GM12878 (cell line): ENCODE results near the gene MSL3. TPM values are rescaled to one million over a fixed set of nuclear protein-coding genes. Genes with fewer than 3 reads are reported as not detected.

Experiments used
- ATAC-seq: fragments of 200-7000 bp; cut with Tn5 transposase; 3 replicates; pipeline ENCODE4 v1.9.1; 2020; ENCODE audit warnings: mild to moderate bottlenecking, moderate library complexity
- BruUV-seq: library from RNA; stranded (reverse); fragments of 400-500 nt; replicated peaks from 2 replicates; lab custom pipeline; 2021; lab: Mats Ljungman, UMichigan
- CTCF ChIA-PET: fragments of 300-600 bp; sonication (Branson Sonifier 250); formaldehyde crosslinking; extraction: SDS; loops from one replicate; lab custom pipeline; 2021; ENCODE audit warnings: inconsistent platforms; lab: Yijun Ruan, JAX
- POLR2A ChIA-PET: fragments of 350-600 bp; formaldehyde crosslinking; extraction: SDS; loops from one replicate; lab custom pipeline; 2021; ENCODE audit warnings: inconsistent platforms; lab: Charles Lee
- RAD21 ChIA-PET: fragments of 300-600 bp; sonication (Branson Sonifier 250); formaldehyde crosslinking; loops from one replicate; lab custom pipeline; 2023; ENCODE audit warnings: antibody characterized with exemption; ENCODE audit not compliant: unreplicated experiment; lab: Charles Lee
- SMC1A ChIA-PET: fragments of 300-600 bp; sonication (Branson Sonifier 250); formaldehyde crosslinking; loops from one replicate; lab custom pipeline; 2023; ENCODE audit not compliant: unreplicated experiment, uncharacterized antibody; lab: Charles Lee
- DNase-seq: peaks from one replicate; pipeline ENCODE4 v3.0.0-alpha.2; 2011; ENCODE audit warnings: low read depth, low spot score
- FAIRE-seq: peaks from 3 replicates; lab custom pipeline; 2011; peaks lifted over from hg19 to GRCh38; lab: Jason Lieb, UNC
- H2AFZ ChIP-seq: 2 replicates; pipeline ENCODE4 v1.6.0; 2011; ENCODE audit warnings: low read depth, low read length, control low read depth; ENCODE audit not compliant: control insufficient read depth
- H3K27ac ChIP-seq: 2 replicates; pipeline ENCODE4 v1.5.1; 2011; ENCODE audit warnings: control low read depth; ENCODE audit not compliant: control insufficient read depth, insufficient read depth
- H3K27me3 ChIP-seq, 2 experiments: replicated peaks in 1 of 2; 2 replicates each; pipeline versions ENCODE4 v1.6.0 to v1.6.1; 2011; ENCODE audit warnings: low read length in 1 of 2; ENCODE audit not compliant: control insufficient read depth in 2 of 2, insufficient read depth in 2 of 2
- H3K36me3 ChIP-seq, 2 experiments: 2 replicates each; pipeline ENCODE4 v1.5.1; 2011; ENCODE audit warnings: low read length in 1 of 2; ENCODE audit not compliant: control insufficient read depth in 2 of 2, insufficient read depth in 2 of 2
- H3K4me1 ChIP-seq: 2 replicates; pipeline ENCODE4 v1.6.1; 2011; ENCODE audit warnings: mild to moderate bottlenecking, low read length, moderate library complexity, mixed read lengths; ENCODE audit not compliant: control insufficient read depth, insufficient read depth
- H3K4me2 ChIP-seq: 2 replicates; pipeline ENCODE4 v1.6.0; 2011; ENCODE audit warnings: control low read depth; ENCODE audit not compliant: control insufficient read depth, insufficient read depth
- H3K4me3 ChIP-seq: fragments of 200-600 bp; sonication (generic); 2 replicates; pipeline ENCODE4 v1.5.1; 2016
- H3K79me2 ChIP-seq: 2 replicates; pipeline ENCODE4 v1.6.0; 2011; ENCODE audit warnings: low read length; ENCODE audit not compliant: control insufficient read depth, insufficient read depth
- H3K9ac ChIP-seq: 2 replicates; pipeline ENCODE4 v1.8.0; 2011; ENCODE audit warnings: low read length, control low read depth, mixed read lengths; ENCODE audit not compliant: control insufficient read depth, insufficient read depth
- H3K9me3 ChIP-seq: replicated peaks from 3 replicates; pipeline ENCODE4 v1.5.1; 2011; ENCODE audit warnings: mild to moderate bottlenecking, low read length; ENCODE audit not compliant: control insufficient read depth, insufficient read depth
- H4K20me1 ChIP-seq: 2 replicates; pipeline ENCODE4 v1.6.0; 2011; ENCODE audit not compliant: control insufficient read depth, insufficient read depth
- ATF7 ChIP-seq: fragments of 450-650 bp; IDR thresholded peaks from 2 replicates; pipeline ENCODE4 v1.6.1; 2016; ENCODE audit warnings: low read depth, mild to moderate bottlenecking
- BCL11A ChIP-seq: IDR thresholded peaks from 2 replicates; pipeline ENCODE4 v1.6.1; 2011; ENCODE audit warnings: low read depth, low read length
- BCL3 ChIP-seq: IDR thresholded peaks from 2 replicates; pipeline ENCODE4 v1.6.1; 2011; ENCODE audit warnings: borderline replicate concordance, low read depth, mild to moderate bottlenecking, moderate library complexity, low read length; ENCODE audit not compliant: insufficient read depth, poor library complexity, severe bottlenecking
- BHLHE40 ChIP-seq, 2 experiments: fragments of 450-650 bp in 1 of 2; IDR thresholded peaks; 2 replicates each; pipeline ENCODE4 v1.6.1; 2011 to 2017; ENCODE audit warnings: low read depth in 2 of 2, borderline replicate concordance in 1 of 2, improper control_type of control experiment in 1 of 2, low read length in 1 of 2, mild to moderate bottlenecking in 1 of 2
- CHD1 ChIP-seq: IDR thresholded peaks from 2 replicates; pipeline ENCODE4 v1.6.1; 2012; ENCODE audit warnings: low read depth, low read length, improper control_type of control experiment
- CREB1 ChIP-seq: IDR thresholded peaks from 2 replicates; pipeline ENCODE4 v1.6.1; 2012; ENCODE audit warnings: low read depth, mild to moderate bottlenecking, inconsistent platforms
- DPF2 ChIP-seq: fragments of 450-650 bp; IDR thresholded peaks from 2 replicates; pipeline ENCODE4 v1.6.1; 2017; ENCODE audit warnings: mild to moderate bottlenecking
- EGR1 ChIP-seq, 2 experiments: IDR thresholded peaks; 1 replicate in 1 of 2; 2 replicates in 1 of 2; pipeline ENCODE4 v1.6.1; 2011 to 2012; ENCODE audit warnings: low read depth in 2 of 2, low read length in 2 of 2, borderline replicate concordance in 1 of 2, mild to moderate bottlenecking in 1 of 2, moderate library complexity in 1 of 2
- ELK1 ChIP-seq: IDR thresholded peaks from 2 replicates; pipeline ENCODE4 v1.6.1; 2012; ENCODE audit warnings: low read depth, low read length, improper control_type of control experiment
- IKZF2 ChIP-seq, 2 experiments: fragments of 450-650 bp; IDR thresholded peaks; 2 replicates each; pipeline ENCODE4 v1.6.1; 2017; ENCODE audit warnings: mild to moderate bottlenecking in 2 of 2, moderate library complexity in 2 of 2
- POU2F2 ChIP-seq: IDR thresholded peaks from 3 replicates; pipeline ENCODE4 v1.6.1; 2011; ENCODE audit warnings: low read depth, mild to moderate bottlenecking, low read length, borderline replicate concordance
- SPI1 ChIP-seq: IDR thresholded peaks from 2 replicates; pipeline ENCODE4 v1.6.1; 2011; ENCODE audit warnings: low read depth, mild to moderate bottlenecking, low read length, moderate library complexity, borderline replicate concordance; ENCODE audit not compliant: insufficient read depth
- ZBTB40 ChIP-seq: fragments of 450-650 bp; IDR thresholded peaks from 2 replicates; pipeline ENCODE4 v1.6.1; 2016; ENCODE audit warnings: mild to moderate bottlenecking, moderate library complexity, borderline replicate concordance
- WGBS: methylation state at CpG from one replicate; pipeline ENCODE4 v1.1.6; 2016; ENCODE audit warnings: low lambda C conversion rate; ENCODE audit not compliant: insufficient replicate concordance, insufficient coverage; ENCODE audit errors: missing lambda C conversion rate; 5-methylcytosine and 5-hydroxymethylcytosine counted together
- in situ Hi-C: fragments of 300-500 bp; cut with MboI; formaldehyde crosslinking; loops from 9 replicates; pipeline ENCODE4 v1.14.3; 2018; ENCODE audit warnings: mixed read lengths
- intact Hi-C: fragments of 100-400 bp; cut with micrococcal nuclease; formaldehyde crosslinking; loops from one replicate; pipeline ENCODE4 v1.14.2; 2022; ENCODE audit not compliant: unreplicated experiment
- polyA plus RNA-seq, 11 experiments: library from polyadenylated mRNA; depleted of rRNA in 4 of 11; unstranded in 6 of 11; stranded (reverse) in 5 of 11; fragments of >200 nt; fragmentation: Nextera tagmentation in 4 of 11; fragmentation: Illumina TruSeq in 1 of 11; extraction: Ambion mirVana in 4 of 11; extraction: Trizol in 1 of 11; gene quantifications; 1 replicate in 1 of 11; 2 replicates in 10 of 11; pipeline versions ENCODE4 v1.2.1 to v1.2.3, GENCODE V29; 2011 to 2016; ENCODE audit warnings: inconsistent platforms in 2 of 11, missing spikeins in 2 of 11, low read depth in 1 of 11
- total RNA-seq, 4 experiments: library from RNA; depleted of rRNA in 3 of 4; stranded (reverse); fragments of >200 nt in 3 of 4; fragmentation: Illumina TruSeq in 1 of 4; extraction: Trizol in 1 of 4; gene quantifications; 2 replicates each; pipeline versions ENCODE4 v1.2.1 to v1.2.3, GENCODE V29; 2013 to 2021

Gene MSL3
- total and polyA plus RNA-seq, 10 of the 15 experiments (the other 5 are each of a cell fraction or from before 2014, with no cell fraction given), result 28.4 to 438 (median 40.7) TPM

- ChIA-PET RAD21 (interaction anchor here (0.8 to 16.9 kb wide), 12 partner anchors 11 to 275 kb away, joined by 3 to 428 read pairs (median 8); partner anchors contain the start of gene MSL3), SMC1A (interaction anchor here (0.5 to 14.6 kb wide), 13 partner anchors 11 to 236 kb away, joined by 4 to 404 read pairs (median 16); partner anchors contain the start of gene MSL3), CTCF (interaction anchor here (0.6 to 12.4 kb wide), 12 partner anchors 9 to 236 kb away, joined by 3 to 226 read pairs (median 4); no protein-coding TSS in a partner anchor), POLR2A (interaction anchor here (1.1 to 16.0 kb wide), 9 partner anchors 11 to 185 kb away, joined by 3 to 207 read pairs (median 8); no protein-coding TSS in a partner anchor)
- H3K27me3 ChIP-seq, result no peaks in the 10 kb centered on the region
- H4K20me1 ChIP-seq, result no peaks in the 10 kb centered on the region
- no TSS peak for BruUV-seq
- 0% methylated on average over 3 of the region's 3 CpGs for WGBS
- FAIRE-seq, result peak; percentile 81
- peak overlapping the region; percentile 71; the same call in 1 of the 2 replicates for H3K27ac ChIP-seq
- peaks cover 30% of the 10 kb centered on the region for H3K4me1 ChIP-seq
- ATAC-seq, result peak; percentile 71
- peaks cover 17 to 26% of the 10 kb centered on the region in 2 experiments for H3K36me3 ChIP-seq
- in situ Hi-C loops, result no loop called here
- H3K9me3 ChIP-seq, result no peaks in the 10 kb centered on the region; the same call in 2 of the 3 replicates
- no peak overlapping the region; the same call in 1 of the 2 replicates for H3K4me3 ChIP-seq
- no peak for DNase-seq
- intact Hi-C loops, result loop anchor here (1.0 to 10.0 kb wide), 2 partner anchors 8 to 1317 kb away; no protein-coding TSS in a partner anchor
- H3K4me2 ChIP-seq, result peak overlapping the region; percentile 30
- no peak overlapping the region for H2AFZ ChIP-seq
- H3K79me2 ChIP-seq, result peaks cover 6% of the 10 kb centered on the region
- H3K9ac ChIP-seq, result no peak overlapping the region
- TF ChIP-seq CREB1, result 0 out of 2 replicates have a peak, but pooled peaks have one; percentile 34
- peak in 1 of 2 experiments; percentile 38; a peak in 1 of 4 replicates for TF ChIP-seq BHLHE40 (IDR thresholded peaks at IDR 0.05; ENCODE audit: borderline replicate concordance in 1 of 2, low read depth in 2 of 2, low read length in 1 of 2)
- TF ChIP-seq BCL11A, result peak; percentile 68
- peak; percentile 80 for TF ChIP-seq DPF2
- peak; percentile 43 for TF ChIP-seq BCL3
- TF ChIP-seq IKZF2 (IDR thresholded peaks at IDR 0.05), result peak; percentile 81 to 91
- TF ChIP-seq EGR1 (IDR thresholded peaks at IDR 0.05; ENCODE audit: borderline replicate concordance in 1 of 2, low read depth in 2 of 2, low read length in 2 of 2), result no peak
- TF ChIP-seq CHD1, result no peak
- peak; percentile 72; the same call in 1 of the 3 replicates for TF ChIP-seq POU2F2
- peak; percentile 97 for TF ChIP-seq SPI1
- TF ChIP-seq ELK1, result no peak
- no peak for TF ChIP-seq ZBTB40
- peak; percentile 51 for TF ChIP-seq ATF7
Measured at GRCh38 chrX:11768039-11768438, 10.0 kb downstream of the MSL3 start.
